Astrocyte of the spinal cord (primary cell): ENCODE data around the gene CCDC92.

ENCODE experiments used
- DNase-seq: peaks from one replicate; pipeline ENCODE4 v3.0.0; 2011; ENCODE audit warnings: low read depth, low spot score
- H3K4me3 ChIP-seq: 2 replicates; pipeline ENCODE4 v1.5.1; 2011; ENCODE audit warnings: low read depth, mild to moderate bottlenecking, low read length, moderate library complexity
- CTCF ChIP-seq: IDR thresholded peaks from 2 replicates; pipeline ENCODE4 v1.5.1; 2012; ENCODE audit warnings: low read depth, mild to moderate bottlenecking, low read length, inconsistent platforms
- in situ Hi-C: cut with HindIII; loops from 2 replicates; pipeline ENCODE4 v1.10.0; 2017; ENCODE audit warnings: low sequenced_read_pairs

The CCDC92 gene

GRCh38 chr12:123924539-123924938 lies 48.1 kb downstream of the CCDC92 start:
- H3K4me3 ChIP-seq: no peak overlapping the region
- in situ Hi-C loops: no loop called here
- TF ChIP-seq CTCF: no peak
- DNase-seq: no peak

GRCh38 chr12:123923927-123924326 lies 48.7 kb downstream of the CCDC92 start:
- in situ Hi-C loops: no loop called here
- no peak for TF ChIP-seq CTCF
- no peak for DNase-seq

GRCh38 chr12:123923038-123923437 lies 49.6 kb downstream of the CCDC92 start:
- no peak for DNase-seq
- no peak overlapping the region for H3K4me3 ChIP-seq
- in situ Hi-C loops: no loop called here
- TF ChIP-seq CTCF: no peak

More at GRCh38 chr12:123923927-123924326, 48.7 kb downstream of the CCDC92 start:
- no peak overlapping the region for H3K4me3 ChIP-seq

GRCh38 chr12:123919980-123920360 lies 52.7 kb downstream of the CCDC92 start:
- no peak for DNase-seq
- H3K4me3 ChIP-seq: no peak overlapping the region
- in situ Hi-C loops: no loop called here
- TF ChIP-seq CTCF: no peak

- no peak overlapping the region for H3K4me3 ChIP-seq
- no peak for TF ChIP-seq CTCF
- in situ Hi-C loops: no loop called here
- DNase-seq: no peak
Observed at GRCh38 chr12:123917337-123917850, 55.2 kb downstream of the CCDC92 start.

- H3K4me3 ChIP-seq: no peak overlapping the region
Observed at GRCh38 chr12:123916729-123917128, 55.9 kb downstream of the CCDC92 start.

More at GRCh38 chr12:123916729-123917128, 55.9 kb downstream of the CCDC92 start:
- DNase-seq: no peak
- in situ Hi-C loops: no loop called here
- no peak for TF ChIP-seq CTCF
